Transverse colon (tissue), 4 donors: ENCODE measurements around the gene MAGI1.

Source experiments
- EP300 ChIP-seq: sonication (generic); formaldehyde crosslinking; IDR thresholded peaks from one replicate; pipeline ENCODE4 v1.6.1; 2017; ENCODE audit warnings: antibody characterized with exemption, low read depth
- POLR2AphosphoS5 ChIP-seq, 3 donors: sonication (generic); formaldehyde crosslinking; IDR thresholded peaks; one replicate each; pipeline ENCODE4 v1.6.1; 2016; ENCODE audit warnings: antibody characterized with exemption in 3 of 3
- TF ChIP-seq, protein P1 (sequence below), 5 experiments: fragments of 200-600 bp in 3 of 5; fragments of 450-650 bp in 2 of 5; sonication (generic) in 3 of 5; IDR thresholded peaks; 1 replicate in 2 of 5; 2 replicates in 3 of 5; pipeline ENCODE4 v1.5.1; 2016 to 2017; ENCODE audit warnings: antibody characterized with exemption in 5 of 5, inconsistent platforms in 3 of 5, mild to moderate bottlenecking in 2 of 5, moderate library complexity in 1 of 5

DNA sequence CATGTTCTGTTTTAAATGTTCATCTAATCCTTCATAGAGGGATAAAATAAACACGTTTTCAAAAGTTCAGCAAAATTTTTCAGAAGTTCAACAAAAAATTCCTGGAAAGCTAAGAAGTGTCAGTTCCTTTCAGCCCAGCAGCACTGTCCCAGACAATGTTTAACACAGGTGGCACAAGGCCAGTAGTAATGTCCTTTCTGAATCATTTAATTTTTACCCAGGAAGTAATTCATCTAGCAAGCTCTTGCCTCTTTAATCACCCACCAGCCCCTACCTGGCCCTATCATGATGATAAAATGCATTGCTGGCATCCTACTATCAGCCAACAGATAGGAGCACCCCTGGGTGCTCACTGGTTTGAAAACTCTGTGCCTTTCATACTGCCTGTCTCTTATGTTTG is 723.8 kb downstream of the MAGI1 start:
- TF ChIP-seq, protein P1, sequence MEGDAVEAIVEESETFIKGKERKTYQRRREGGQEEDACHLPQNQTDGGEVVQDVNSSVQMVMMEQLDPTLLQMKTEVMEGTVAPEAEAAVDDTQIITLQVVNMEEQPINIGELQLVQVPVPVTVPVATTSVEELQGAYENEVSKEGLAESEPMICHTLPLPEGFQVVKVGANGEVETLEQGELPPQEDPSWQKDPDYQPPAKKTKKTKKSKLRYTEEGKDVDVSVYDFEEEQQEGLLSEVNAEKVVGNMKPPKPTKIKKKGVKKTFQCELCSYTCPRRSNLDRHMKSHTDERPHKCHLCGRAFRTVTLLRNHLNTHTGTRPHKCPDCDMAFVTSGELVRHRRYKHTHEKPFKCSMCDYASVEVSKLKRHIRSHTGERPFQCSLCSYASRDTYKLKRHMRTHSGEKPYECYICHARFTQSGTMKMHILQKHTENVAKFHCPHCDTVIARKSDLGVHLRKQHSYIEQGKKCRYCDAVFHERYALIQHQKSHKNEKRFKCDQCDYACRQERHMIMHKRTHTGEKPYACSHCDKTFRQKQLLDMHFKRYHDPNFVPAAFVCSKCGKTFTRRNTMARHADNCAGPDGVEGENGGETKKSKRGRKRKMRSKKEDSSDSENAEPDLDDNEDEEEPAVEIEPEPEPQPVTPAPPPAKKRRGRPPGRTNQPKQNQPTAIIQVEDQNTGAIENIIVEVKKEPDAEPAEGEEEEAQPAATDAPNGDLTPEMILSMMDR (IDR thresholded peaks at IDR 0.05) = no peak
- no peak for TF ChIP-seq EP300
- TF ChIP-seq POLR2AphosphoS5 (IDR thresholded peaks at IDR 0.05) = no peak
